ENCODE measurements around the gene INIP.

Gene INIP

GRCh38 chr9:112717661-112718331, at the start of gene INIP:
TSS of gene INIP (minus strand) at chr9:112718117. CDS start at chr9:112716485, 1,632 bp downstream.
- in situ Hi-C loops (cut with MboI; ENCODE audit: low sequenced_read_pairs) = loop anchor here (25.0 kb wide), 1 partner anchor 630 kb away; no protein-coding TSS in a partner anchor

- in situ Hi-C loops (cut with MboI; ENCODE audit: low sequenced_read_pairs) = loop anchor here (25.0 kb wide), 1 partner anchor 122 kb away; the partner anchor contains the start of gene SLC46A2
Measured at GRCh38 chr9:112765281-112765680, 47.4 kb upstream of the INIP start.

GRCh38 chr9:112764837-112765236, 46.9 kb upstream of the INIP start:
- in situ Hi-C loops (cut with MboI; ENCODE audit: low sequenced_read_pairs) = loop anchor here (25.0 kb wide), 1 partner anchor 122 kb away; the partner anchor contains the start of gene SLC46A2

- in situ Hi-C loops (cut with MboI; ENCODE audit: low sequenced_read_pairs) = loop anchor here (25.0 kb wide), 1 partner anchor 123 kb away; the partner anchor contains the start of gene SLC46A2
Measured at GRCh38 chr9:112764344-112764743, 46.4 kb upstream of the INIP start.

GRCh38 chr9:112762726-112763518, 45.0 kb upstream of the INIP start:
- in situ Hi-C loops (cut with MboI; ENCODE audit: low sequenced_read_pairs) = loop anchor here (25.0 kb wide), 1 partner anchor 124 kb away; the partner anchor contains the start of gene SLC46A2

- in situ Hi-C loops (cut with MboI; ENCODE audit: low sequenced_read_pairs) = loop anchor here (25.0 kb wide), 1 partner anchor 125 kb away; the partner anchor contains the start of gene SLC46A2
Measured at GRCh38 chr9:112761912-112762655, 44.2 kb upstream of the INIP start.

- in situ Hi-C loops (cut with MboI; ENCODE audit: low sequenced_read_pairs) = loop anchor here (25.0 kb wide), 1 partner anchor 126 kb away; the partner anchor contains the start of gene SLC46A2
Measured at GRCh38 chr9:112760821-112761220, 42.9 kb upstream of the INIP start.

- in situ Hi-C loops (cut with MboI; ENCODE audit: low sequenced_read_pairs) = loop anchor here (25.0 kb wide), 1 partner anchor 129 kb away; the partner anchor contains the start of gene SLC46A2
Measured at GRCh38 chr9:112757940-112758339, 40.0 kb upstream of the INIP start.

- in situ Hi-C loops (cut with MboI; ENCODE audit: low sequenced_read_pairs) = loop anchor here (25.0 kb wide), 1 partner anchor 130 kb away; the partner anchor contains the start of gene SLC46A2
Measured at GRCh38 chr9:112757282-112757883, 39.5 kb upstream of the INIP start.

- in situ Hi-C loops (cut with MboI; ENCODE audit: low sequenced_read_pairs) = loop anchor here (25.0 kb wide), 1 partner anchor 132 kb away; the partner anchor contains the start of gene SLC46A2
Measured at GRCh38 chr9:112755675-112756074, 37.8 kb upstream of the INIP start.

GRCh38 chr9:112755016-112755427, 37.1 kb upstream of the INIP start:
- in situ Hi-C loops (cut with MboI; ENCODE audit: low sequenced_read_pairs) = loop anchor here (25.0 kb wide), 1 partner anchor 132 kb away; the partner anchor contains the start of gene SLC46A2

- in situ Hi-C loops (cut with MboI; ENCODE audit: low sequenced_read_pairs) = loop anchor here (25.0 kb wide), 1 partner anchor 133 kb away; the partner anchor contains the start of gene SLC46A2
Measured at GRCh38 chr9:112754578-112754977, 36.7 kb upstream of the INIP start.

GRCh38 chr9:112753725-112754124, 35.8 kb upstream of the INIP start:
- in situ Hi-C loops (cut with MboI; ENCODE audit: low sequenced_read_pairs) = loop anchor here (25.0 kb wide), 1 partner anchor 134 kb away; the partner anchor contains the start of gene SLC46A2

GRCh38 chr9:112752334-112753125, 34.6 kb upstream of the INIP start:
- in situ Hi-C loops (cut with MboI; ENCODE audit: low sequenced_read_pairs) = loop anchor here (25.0 kb wide), 1 partner anchor 135 kb away; the partner anchor contains the start of gene SLC46A2

GRCh38 chr9:112751056-112751795, 33.3 kb upstream of the INIP start:
- in situ Hi-C loops (cut with MboI; ENCODE audit: low sequenced_read_pairs) = loop anchor here (25.0 kb wide), 1 partner anchor 136 kb away; the partner anchor contains the start of gene SLC46A2

GRCh38 chr9:112750764-112751055, 32.8 kb upstream of the INIP start:
- in situ Hi-C loops (cut with MboI; ENCODE audit: low sequenced_read_pairs) = loop anchor here (25.0 kb wide), 1 partner anchor 137 kb away; the partner anchor contains the start of gene SLC46A2

GRCh38 chr9:112750016-112750763, 32.3 kb upstream of the INIP start, which contains the start of gene SNX30:
TSS of gene SNX30 (plus strand) at chr9:112750760. CDS start at chr9:112751002, 242 bp downstream.
- in situ Hi-C loops (cut with MboI; ENCODE audit: low sequenced_read_pairs) = loop anchor here (25.0 kb wide), 1 partner anchor 137 kb away; the partner anchor contains the start of gene SLC46A2
